Measurements from ENCODE around the gene NUDT19.

DNA sequence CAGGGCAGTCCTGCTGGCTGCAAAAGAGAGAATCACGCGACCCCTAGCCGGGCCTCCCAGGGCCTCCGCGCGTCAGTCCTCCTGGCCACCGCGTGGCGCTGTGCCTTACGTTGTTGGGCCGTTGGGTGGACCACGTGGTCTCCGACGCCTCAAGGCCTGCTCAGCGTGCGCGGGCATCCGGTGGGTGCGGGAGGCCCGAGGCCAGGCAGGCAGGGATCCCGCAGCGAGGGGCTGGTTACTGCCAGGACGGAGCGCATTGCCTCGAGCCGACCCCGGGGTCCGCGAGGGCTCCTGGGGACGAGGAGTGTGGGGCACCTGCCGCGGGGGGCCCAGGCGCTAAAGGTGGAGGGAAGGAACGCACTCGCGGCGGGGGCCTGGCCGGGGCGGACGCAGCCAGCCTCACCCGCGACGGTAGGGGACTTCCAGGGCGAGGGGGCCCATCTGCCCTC, 28.0 kb downstream of the NUDT19 start, which contains the start of gene TDRD12:
- TF ChIP-seq, protein P1, sequence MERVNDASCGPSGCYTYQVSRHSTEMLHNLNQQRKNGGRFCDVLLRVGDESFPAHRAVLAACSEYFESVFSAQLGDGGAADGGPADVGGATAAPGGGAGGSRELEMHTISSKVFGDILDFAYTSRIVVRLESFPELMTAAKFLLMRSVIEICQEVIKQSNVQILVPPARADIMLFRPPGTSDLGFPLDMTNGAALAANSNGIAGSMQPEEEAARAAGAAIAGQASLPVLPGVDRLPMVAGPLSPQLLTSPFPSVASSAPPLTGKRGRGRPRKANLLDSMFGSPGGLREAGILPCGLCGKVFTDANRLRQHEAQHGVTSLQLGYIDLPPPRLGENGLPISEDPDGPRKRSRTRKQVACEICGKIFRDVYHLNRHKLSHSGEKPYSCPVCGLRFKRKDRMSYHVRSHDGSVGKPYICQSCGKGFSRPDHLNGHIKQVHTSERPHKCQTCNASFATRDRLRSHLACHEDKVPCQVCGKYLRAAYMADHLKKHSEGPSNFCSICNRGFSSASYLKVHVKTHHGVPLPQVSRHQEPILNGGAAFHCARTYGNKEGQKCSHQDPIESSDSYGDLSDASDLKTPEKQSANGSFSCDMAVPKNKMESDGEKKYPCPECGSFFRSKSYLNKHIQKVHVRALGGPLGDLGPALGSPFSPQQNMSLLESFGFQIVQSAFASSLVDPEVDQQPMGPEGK (tag by site-specific recombination; IDR thresholded peaks at IDR 0.05): no peak
- no peak for TF ChIP-seq ZNF341 (tag by site-specific recombination; IDR thresholded peaks at IDR 0.05; ENCODE audit: low read depth)
- no peak for TF ChIP-seq SCRT2 (tag by site-specific recombination; IDR thresholded peaks at IDR 0.05)
- TF ChIP-seq, protein P2, sequence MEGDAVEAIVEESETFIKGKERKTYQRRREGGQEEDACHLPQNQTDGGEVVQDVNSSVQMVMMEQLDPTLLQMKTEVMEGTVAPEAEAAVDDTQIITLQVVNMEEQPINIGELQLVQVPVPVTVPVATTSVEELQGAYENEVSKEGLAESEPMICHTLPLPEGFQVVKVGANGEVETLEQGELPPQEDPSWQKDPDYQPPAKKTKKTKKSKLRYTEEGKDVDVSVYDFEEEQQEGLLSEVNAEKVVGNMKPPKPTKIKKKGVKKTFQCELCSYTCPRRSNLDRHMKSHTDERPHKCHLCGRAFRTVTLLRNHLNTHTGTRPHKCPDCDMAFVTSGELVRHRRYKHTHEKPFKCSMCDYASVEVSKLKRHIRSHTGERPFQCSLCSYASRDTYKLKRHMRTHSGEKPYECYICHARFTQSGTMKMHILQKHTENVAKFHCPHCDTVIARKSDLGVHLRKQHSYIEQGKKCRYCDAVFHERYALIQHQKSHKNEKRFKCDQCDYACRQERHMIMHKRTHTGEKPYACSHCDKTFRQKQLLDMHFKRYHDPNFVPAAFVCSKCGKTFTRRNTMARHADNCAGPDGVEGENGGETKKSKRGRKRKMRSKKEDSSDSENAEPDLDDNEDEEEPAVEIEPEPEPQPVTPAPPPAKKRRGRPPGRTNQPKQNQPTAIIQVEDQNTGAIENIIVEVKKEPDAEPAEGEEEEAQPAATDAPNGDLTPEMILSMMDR (tag by site-specific recombination; IDR thresholded peaks at IDR 0.05): no peak
- no peak for TF ChIP-seq MEIS1 (CRISPR knock-in tag; IDR thresholded peaks at IDR 0.05; ENCODE audit: borderline replicate concordance)
- TF ChIP-seq, protein P3, sequence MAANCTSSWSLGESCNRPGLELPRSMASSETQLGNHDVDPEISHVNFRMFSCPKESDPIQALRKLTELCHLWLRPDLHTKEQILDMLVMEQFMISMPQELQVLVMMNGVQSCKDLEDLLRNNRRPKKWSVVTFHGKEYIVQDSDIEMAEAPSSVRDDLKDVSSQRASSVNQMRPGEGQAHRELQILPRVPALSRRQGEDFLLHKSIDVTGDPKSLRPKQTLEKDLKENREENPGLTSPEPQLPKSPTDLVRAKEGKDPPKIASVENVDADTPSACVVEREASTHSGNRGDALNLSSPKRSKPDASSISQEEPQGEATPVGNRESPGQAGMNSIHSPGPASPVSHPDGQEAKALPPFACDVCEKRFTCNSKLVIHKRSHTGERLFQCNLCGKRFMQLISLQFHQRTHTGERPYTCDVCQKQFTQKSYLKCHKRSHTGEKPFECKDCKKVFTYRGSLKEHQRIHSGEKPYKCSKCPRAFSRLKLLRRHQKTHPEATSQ (tag by site-specific recombination; IDR thresholded peaks at IDR 0.05): no peak
- no peak for TF ChIP-seq ZNF426 (tag by site-specific recombination; IDR thresholded peaks at IDR 0.05)
- TF ChIP-seq, protein P4, sequence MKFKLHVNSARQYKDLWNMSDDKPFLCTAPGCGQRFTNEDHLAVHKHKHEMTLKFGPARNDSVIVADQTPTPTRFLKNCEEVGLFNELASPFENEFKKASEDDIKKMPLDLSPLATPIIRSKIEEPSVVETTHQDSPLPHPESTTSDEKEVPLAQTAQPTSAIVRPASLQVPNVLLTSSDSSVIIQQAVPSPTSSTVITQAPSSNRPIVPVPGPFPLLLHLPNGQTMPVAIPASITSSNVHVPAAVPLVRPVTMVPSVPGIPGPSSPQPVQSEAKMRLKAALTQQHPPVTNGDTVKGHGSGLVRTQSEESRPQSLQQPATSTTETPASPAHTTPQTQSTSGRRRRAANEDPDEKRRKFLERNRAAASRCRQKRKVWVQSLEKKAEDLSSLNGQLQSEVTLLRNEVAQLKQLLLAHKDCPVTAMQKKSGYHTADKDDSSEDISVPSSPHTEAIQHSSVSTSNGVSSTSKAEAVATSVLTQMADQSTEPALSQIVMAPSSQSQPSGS (tag by site-specific recombination; IDR thresholded peaks at IDR 0.05; ENCODE audit: low read depth): no peak
- TF ChIP-seq ZNF133 (tag by site-specific recombination; IDR thresholded peaks at IDR 0.05): no peak

Measured in HEK293 (cell line).